ENCODE results near the gene RGL4. TPM values are rescaled to one million over a fixed set of nuclear protein-coding genes. Genes with fewer than 3 reads are reported as not detected.

Gene RGL4
- total RNA-seq, 2 experiments from 2014 or later: 34.0 to 38.5 TPM

- Mint-ChIP-seq H3K36me3 (ENCODE audit: low read depth) (peaks cover 46% of the 10 kb centered on the region), H3K4me3 (no peak overlapping the region), H3K27me3 (ENCODE audit: low read depth) (no peaks in the 10 kb centered on the region), H3K27ac (peak overlapping the region; percentile 100), H3K9me3 (ENCODE audit: insufficient read depth) (no peaks in the 10 kb centered on the region), H3K4me1 (ENCODE audit: low read depth) (peaks cover 42% of the 10 kb centered on the region)
- POLR2A ChIA-PET: no interaction called here
- CTCF ChIA-PET: interaction anchor here (1.0 kb wide), 1 partner anchor 156 kb away, joined by 3 read pairs; no protein-coding TSS in a partner anchor
- ATAC-seq (no peak), DNase-seq (no peak)
These were observed 3.3 kb downstream of the RGL4 start for GRCh38 chr22:23693979-23694680.

- DNase-seq (no peak), ATAC-seq (no peak)
- H3K9me3 Mint-ChIP-seq (ENCODE audit: insufficient read depth): no peaks in the 10 kb centered on the region
- H3K4me3 Mint-ChIP-seq: peak overlapping the region; percentile 98
- H3K27me3 Mint-ChIP-seq (ENCODE audit: low read depth): no peaks in the 10 kb centered on the region
- H3K4me1 Mint-ChIP-seq (ENCODE audit: low read depth): peaks cover 42% of the 10 kb centered on the region
- CTCF ChIA-PET: no interaction called here
- POLR2A ChIA-PET: interaction anchor here (0.7 to 3.0 kb wide), 3 partner anchors 20 to 74 kb away, joined by 3 to 41 read pairs (median 7); partner anchors contain the start of gene ZNF70
- H3K36me3 Mint-ChIP-seq (ENCODE audit: low read depth): peaks cover 56% of the 10 kb centered on the region
- peak overlapping the region; percentile 100 for H3K27ac Mint-ChIP-seq
These were observed 4.3 kb downstream of the RGL4 start for GRCh38 chr22:23695141-23695540.

GRCh38 chr22:23695571-23696325 is 4.9 kb downstream of the RGL4 start:
- no peak for DNase-seq
- peaks cover 42% of the 10 kb centered on the region for H3K4me1 Mint-ChIP-seq (ENCODE audit: low read depth)
- ChIA-PET CTCF (interaction anchor here (1.0 to 2.5 kb wide), 5 partner anchors 10 to 199 kb away, joined by 3 to 11 read pairs (median 6); partner anchors contain the start of gene MIF), POLR2A (interaction anchor here (0.7 to 3.0 kb wide), 5 partner anchors 10 to 73 kb away, joined by 3 to 41 read pairs (median 7); partner anchors contain the start of gene ZNF70)
- no peaks in the 10 kb centered on the region for H3K9me3 Mint-ChIP-seq (ENCODE audit: insufficient read depth)
- H3K27me3 Mint-ChIP-seq (ENCODE audit: low read depth): no peaks in the 10 kb centered on the region
- peak overlapping the region; percentile 100 for H3K27ac Mint-ChIP-seq
- peak overlapping the region; percentile 98 for H3K4me3 Mint-ChIP-seq
- peaks cover 62% of the 10 kb centered on the region for H3K36me3 Mint-ChIP-seq (ENCODE audit: low read depth)
- ATAC-seq: no peak

GRCh38 chr22:23696326-23696851 is 5.6 kb downstream of the RGL4 start:
- H3K36me3 Mint-ChIP-seq (ENCODE audit: low read depth): peaks cover 69% of the 10 kb centered on the region
- ATAC-seq (peak; percentile 100), DNase-seq (peak; percentile 92)
- ChIA-PET CTCF (interaction anchor here (1.0 to 2.5 kb wide), 5 partner anchors 10 to 198 kb away, joined by 3 to 11 read pairs (median 6); partner anchors contain the start of gene MIF), POLR2A (interaction anchor here (0.6 to 3.0 kb wide), 7 partner anchors 10 to 162 kb away, joined by 3 to 41 read pairs (median 4); partner anchors contain the start of gene ZNF70)
- H3K27me3 Mint-ChIP-seq (ENCODE audit: low read depth): no peaks in the 10 kb centered on the region
- H3K27ac Mint-ChIP-seq: peak overlapping the region; percentile 100
- peaks cover 42% of the 10 kb centered on the region for H3K4me1 Mint-ChIP-seq (ENCODE audit: low read depth)
- H3K4me3 Mint-ChIP-seq: peak overlapping the region; percentile 98
- H3K9me3 Mint-ChIP-seq (ENCODE audit: insufficient read depth): no peaks in the 10 kb centered on the region

- Mint-ChIP-seq H3K27ac (peak overlapping the region; percentile 100), H3K27me3 (ENCODE audit: low read depth) (no peaks in the 10 kb centered on the region), H3K4me3 (peak overlapping the region; percentile 98), H3K36me3 (ENCODE audit: low read depth) (peaks cover 78% of the 10 kb centered on the region), H3K4me1 (ENCODE audit: low read depth) (peaks cover 44% of the 10 kb centered on the region), H3K9me3 (ENCODE audit: insufficient read depth) (no peaks in the 10 kb centered on the region)
- no peak for ATAC-seq
- DNase-seq: no peak
- ChIA-PET POLR2A (interaction anchor here (0.6 to 3.0 kb wide), 7 partner anchors 9 to 161 kb away, joined by 3 to 41 read pairs (median 4); no protein-coding TSS in a partner anchor), CTCF (interaction anchor here (1.0 to 2.5 kb wide), 4 partner anchors 9 to 106 kb away, joined by 3 to 11 read pairs (median 8); no protein-coding TSS in a partner anchor)
These were observed 6.5 kb downstream of the RGL4 start for GRCh38 chr22:23697031-23697970.

GRCh38 chr22:23698094-23698493 is 7.3 kb downstream of the RGL4 start:
- peaks cover 78% of the 10 kb centered on the region for H3K36me3 Mint-ChIP-seq (ENCODE audit: low read depth)
- peak overlapping the region; percentile 100 for H3K27ac Mint-ChIP-seq
- no peaks in the 10 kb centered on the region for H3K27me3 Mint-ChIP-seq (ENCODE audit: low read depth)
- H3K4me1 Mint-ChIP-seq (ENCODE audit: low read depth): peaks cover 46% of the 10 kb centered on the region
- ATAC-seq (no peak), DNase-seq (no peak)
- ChIA-PET POLR2A (interaction anchor here (0.6 to 2.3 kb wide), 2 partner anchors 8 to 13 kb away, joined by 3 to 11 read pairs; no protein-coding TSS in a partner anchor), CTCF (interaction anchor here (1.2 to 2.5 kb wide), 2 partner anchors 18 to 68 kb away, joined by 3 to 11 read pairs; no protein-coding TSS in a partner anchor)
- peak overlapping the region; percentile 98 for H3K4me3 Mint-ChIP-seq
- no peaks in the 10 kb centered on the region for H3K9me3 Mint-ChIP-seq (ENCODE audit: insufficient read depth)

- ATAC-seq (no peak), DNase-seq (no peak)
- ChIA-PET POLR2A (interaction anchor here (0.9 kb wide), 1 partner anchor 15 kb away, joined by 3 read pairs; no protein-coding TSS in a partner anchor), CTCF (interaction anchor here (1.2 to 1.4 kb wide), 2 partner anchors 68 to 151 kb away, joined by 3 to 4 read pairs; no protein-coding TSS in a partner anchor)
- Mint-ChIP-seq H3K4me1 (ENCODE audit: low read depth) (peaks cover 50% of the 10 kb centered on the region), H3K36me3 (ENCODE audit: low read depth) (peaks cover 81% of the 10 kb centered on the region), H3K4me3 (peak overlapping the region; percentile 22), H3K27ac (peak overlapping the region; percentile 37), H3K27me3 (ENCODE audit: low read depth) (no peaks in the 10 kb centered on the region), H3K9me3 (ENCODE audit: insufficient read depth) (no peaks in the 10 kb centered on the region)
These were observed 7.9 kb downstream of the RGL4 start for GRCh38 chr22:23698673-23699235.

- DNase-seq: no peak
- peaks cover 85% of the 10 kb centered on the region for H3K36me3 Mint-ChIP-seq (ENCODE audit: low read depth)
- no peak overlapping the region for H3K27ac Mint-ChIP-seq
- ATAC-seq: no peak
- no peaks in the 10 kb centered on the region for H3K9me3 Mint-ChIP-seq (ENCODE audit: insufficient read depth)
- ChIA-PET POLR2A (no interaction called here), CTCF (no interaction called here)
- H3K27me3 Mint-ChIP-seq (ENCODE audit: low read depth): no peaks in the 10 kb centered on the region
- peaks cover 57% of the 10 kb centered on the region for H3K4me1 Mint-ChIP-seq (ENCODE audit: low read depth)
- no peak overlapping the region for H3K4me3 Mint-ChIP-seq
These were observed 9.9 kb downstream of the RGL4 start for GRCh38 chr22:23700706-23701105.

GRCh38 chr22:23704062-23704461 is 13.2 kb downstream of the RGL4 start:
- peaks cover 49% of the 10 kb centered on the region for H3K4me1 Mint-ChIP-seq (ENCODE audit: low read depth)
- no peaks in the 10 kb centered on the region for H3K9me3 Mint-ChIP-seq (ENCODE audit: insufficient read depth)

GRCh38 chr22:23704829-23705228 is 14.0 kb downstream of the RGL4 start:
- ATAC-seq: peak; percentile 61
- Mint-ChIP-seq H3K27ac (peak overlapping the region; percentile 58), H3K4me1 (ENCODE audit: low read depth) (peaks cover 49% of the 10 kb centered on the region), H3K4me3 (no peak overlapping the region), H3K9me3 (ENCODE audit: insufficient read depth) (no peaks in the 10 kb centered on the region), H3K27me3 (ENCODE audit: low read depth) (no peaks in the 10 kb centered on the region), H3K36me3 (ENCODE audit: low read depth) (peaks cover 97% of the 10 kb centered on the region)
- CTCF ChIA-PET: interaction anchor here (2.5 kb wide), 1 partner anchor 8 kb away, joined by 9 read pairs; no protein-coding TSS in a partner anchor
- DNase-seq: no peak
- POLR2A ChIA-PET: interaction anchor here (0.9 to 3.0 kb wide), 2 partner anchors 8 to 209 kb away, joined by 3 to 11 read pairs; no protein-coding TSS in a partner anchor

More at GRCh38 chr22:23704062-23704461, 13.2 kb downstream of the RGL4 start:
- ATAC-seq (no peak), DNase-seq (no peak)
- no peaks in the 10 kb centered on the region for H3K27me3 Mint-ChIP-seq (ENCODE audit: low read depth)
- ChIA-PET CTCF (no interaction called here), POLR2A (interaction anchor here (0.9 kb wide), 1 partner anchor 210 kb away, joined by 3 read pairs; no protein-coding TSS in a partner anchor)
- peak overlapping the region; percentile 53 for H3K27ac Mint-ChIP-seq
- H3K36me3 Mint-ChIP-seq (ENCODE audit: low read depth): peaks cover 97% of the 10 kb centered on the region
- no peak overlapping the region for H3K4me3 Mint-ChIP-seq

Data from activated CD8-positive, alpha-beta T cell treated with anti-CD3 and anti-CD28 coated beads, Interleukin-2, amount 10 ng/mL, durations not matched to agents 7 days and 5 days (primary cell).